NK-92 (cell line): ENCODE measurements around the gene ALB.

ENCODE experiments used
- DNase-seq: peaks from one replicate; lab custom pipeline; 2025; ENCODE audit not compliant: unreplicated experiment; lab: John Stamatoyannopoulos, UW

The ALB gene

GRCh38 chr4:73429826-73430587 is 25.9 kb downstream of the ALB start:
- DNase-seq: no peak

GRCh38 chr4:73431813-73432168 is 27.7 kb downstream of the ALB start:
- DNase-seq: no peak

GRCh38 chr4:73432169-73433000 is 28.3 kb downstream of the ALB start:
- DNase-seq: no peak

GRCh38 chr4:73433140-73433539 is 29.1 kb downstream of the ALB start:
- no peak for DNase-seq

- DNase-seq: no peak
Measured at GRCh38 chr4:73434311-73434710, 30.2 kb downstream of the ALB start.

GRCh38 chr4:73435984-73436383 is 31.9 kb downstream of the ALB start, which contains the start of gene AFP:
AFP (plus strand) TSS chr4:73436221; CDS start chr4:73436263, 42 bp downstream.
- no peak for DNase-seq

GRCh38 chr4:73436674-73437557 is 32.8 kb downstream of the ALB start:
- DNase-seq: no peak

GRCh38 chr4:73437558-73437956 is 33.5 kb downstream of the ALB start:
- DNase-seq: no peak

GRCh38 chr4:73438048-73438447 is 34.0 kb downstream of the ALB start:
- no peak for DNase-seq

- no peak for DNase-seq
Measured at GRCh38 chr4:73438582-73439215, 34.6 kb downstream of the ALB start.

- no peak for DNase-seq
Measured at GRCh38 chr4:73439445-73439844, 35.4 kb downstream of the ALB start.

GRCh38 chr4:73439991-73440390 is 35.9 kb downstream of the ALB start:
- no peak for DNase-seq

GRCh38 chr4:73440653-73441052 is 36.6 kb downstream of the ALB start:
- no peak for DNase-seq

- DNase-seq: no peak
Measured at GRCh38 chr4:73442275-73442674, 38.2 kb downstream of the ALB start.

- DNase-seq: no peak
Measured at GRCh38 chr4:73443224-73443623, 39.1 kb downstream of the ALB start.

GRCh38 chr4:73445383-73446335 is 41.6 kb downstream of the ALB start:
- no peak for DNase-seq

GRCh38 chr4:73446336-73446938 is 42.4 kb downstream of the ALB start:
- no peak for DNase-seq

- no peak for DNase-seq
Measured at GRCh38 chr4:73447671-73448070, 43.6 kb downstream of the ALB start.

- DNase-seq: no peak
Measured at GRCh38 chr4:73448448-73449203, 44.5 kb downstream of the ALB start.
